ENCODE results near the gene ITM2C.

DNA sequence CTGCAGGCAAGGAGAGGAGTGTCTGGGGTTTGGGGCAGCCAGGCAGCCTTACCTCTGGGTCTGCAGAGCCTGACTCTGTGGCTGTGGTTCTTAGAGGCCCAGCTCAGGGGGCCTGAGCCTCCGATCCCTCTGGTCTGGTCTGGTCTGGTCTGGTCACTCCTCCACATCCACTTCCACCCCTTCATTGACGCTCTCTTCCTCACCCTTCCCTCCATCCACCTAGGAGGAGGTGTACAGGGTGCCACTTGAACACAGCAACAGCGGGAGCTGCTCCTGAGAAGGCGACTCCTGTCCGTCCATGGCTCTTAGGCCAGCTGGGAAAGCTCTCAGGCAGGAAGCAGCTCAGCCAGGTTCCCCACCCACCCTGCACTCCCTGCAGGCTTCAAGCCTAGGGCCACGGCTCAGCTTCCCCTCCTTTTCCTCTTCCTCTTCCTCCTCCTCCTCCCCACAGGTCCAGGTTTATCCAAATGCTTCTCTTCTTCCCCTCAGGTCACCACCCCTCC, 43.4 kb downstream of the ITM2C start:
- no peak for TF ChIP-seq POLR2A (IDR thresholded peaks at IDR 0.05)
- TF ChIP-seq, protein P1, sequence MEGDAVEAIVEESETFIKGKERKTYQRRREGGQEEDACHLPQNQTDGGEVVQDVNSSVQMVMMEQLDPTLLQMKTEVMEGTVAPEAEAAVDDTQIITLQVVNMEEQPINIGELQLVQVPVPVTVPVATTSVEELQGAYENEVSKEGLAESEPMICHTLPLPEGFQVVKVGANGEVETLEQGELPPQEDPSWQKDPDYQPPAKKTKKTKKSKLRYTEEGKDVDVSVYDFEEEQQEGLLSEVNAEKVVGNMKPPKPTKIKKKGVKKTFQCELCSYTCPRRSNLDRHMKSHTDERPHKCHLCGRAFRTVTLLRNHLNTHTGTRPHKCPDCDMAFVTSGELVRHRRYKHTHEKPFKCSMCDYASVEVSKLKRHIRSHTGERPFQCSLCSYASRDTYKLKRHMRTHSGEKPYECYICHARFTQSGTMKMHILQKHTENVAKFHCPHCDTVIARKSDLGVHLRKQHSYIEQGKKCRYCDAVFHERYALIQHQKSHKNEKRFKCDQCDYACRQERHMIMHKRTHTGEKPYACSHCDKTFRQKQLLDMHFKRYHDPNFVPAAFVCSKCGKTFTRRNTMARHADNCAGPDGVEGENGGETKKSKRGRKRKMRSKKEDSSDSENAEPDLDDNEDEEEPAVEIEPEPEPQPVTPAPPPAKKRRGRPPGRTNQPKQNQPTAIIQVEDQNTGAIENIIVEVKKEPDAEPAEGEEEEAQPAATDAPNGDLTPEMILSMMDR (IDR thresholded peaks at IDR 0.05 in 4 of 5, conservative IDR thresholded peaks at IDR 0.05 in 1 of 5) = no peak

Data from gastrocnemius medialis (tissue), 4 donors.